ENCODE data around the gene SH3PXD2A.

GRCh38 chr10:103736763-103737162, 118.6 kb downstream of the SH3PXD2A start:
- TF ChIP-seq CTCF (IDR thresholded peaks at IDR 0.05) = no peak
- no peak for TF ChIP-seq EZH2 (IDR thresholded peaks at IDR 0.05; ENCODE audit: borderline replicate concordance, insufficient read depth, low read depth, low read length, poor library complexity, severe bottlenecking)
